Epidermal melanocyte (primary cell): ENCODE results near the gene SMAD4.
"Not testable (repeated sequence)": the region's sequence is repeated elsewhere in the genome, so short reads cannot be mapped to it uniquely, and the experiment has no call there.

Source experiments
- DNase-seq: peaks from one replicate; pipeline ENCODE4 v3.0.0; 2011; ENCODE audit warnings: low spot score; ENCODE audit not compliant: insufficient read length

The SMAD4 gene

DNA sequence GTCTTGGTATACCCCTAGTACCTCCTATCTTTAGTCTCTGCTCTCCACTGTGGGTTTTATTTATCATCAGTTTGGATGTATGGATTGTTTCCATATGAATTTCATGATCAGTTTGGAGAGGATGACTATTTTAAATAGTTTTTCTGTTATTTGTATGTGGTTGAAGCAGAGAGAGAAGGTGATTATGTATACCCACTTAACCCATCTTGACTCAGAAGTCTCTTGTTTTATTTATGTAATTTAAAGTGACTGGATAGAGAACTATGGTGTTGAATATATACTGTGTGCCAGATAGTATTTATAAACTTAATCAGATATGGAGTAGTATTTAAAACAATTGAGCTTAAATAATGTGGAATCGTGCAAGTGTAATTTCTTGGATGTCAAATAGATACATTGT, 39.9 kb downstream of the SMAD4 start:
- no peak for DNase-seq

DNA sequence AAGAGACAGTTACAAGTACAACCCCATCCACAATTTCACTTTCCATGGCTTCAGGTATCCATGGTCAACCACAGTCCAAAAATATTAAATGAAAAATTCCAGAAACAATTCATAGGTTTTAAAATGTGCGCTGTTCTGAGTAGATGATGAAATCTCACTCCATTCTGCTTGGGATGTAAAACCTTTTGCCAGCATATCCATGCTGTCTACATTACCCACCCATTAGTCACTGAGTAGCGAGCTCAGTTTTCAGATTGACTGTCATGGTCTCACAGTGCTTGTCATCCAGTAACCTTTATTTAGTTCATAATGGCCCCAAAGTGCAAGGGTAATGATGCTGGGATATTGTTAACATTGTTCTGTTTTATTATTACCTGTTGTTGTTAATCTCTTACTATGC, 40.5 kb downstream of the SMAD4 start:
- DNase-seq: no peak

DNA sequence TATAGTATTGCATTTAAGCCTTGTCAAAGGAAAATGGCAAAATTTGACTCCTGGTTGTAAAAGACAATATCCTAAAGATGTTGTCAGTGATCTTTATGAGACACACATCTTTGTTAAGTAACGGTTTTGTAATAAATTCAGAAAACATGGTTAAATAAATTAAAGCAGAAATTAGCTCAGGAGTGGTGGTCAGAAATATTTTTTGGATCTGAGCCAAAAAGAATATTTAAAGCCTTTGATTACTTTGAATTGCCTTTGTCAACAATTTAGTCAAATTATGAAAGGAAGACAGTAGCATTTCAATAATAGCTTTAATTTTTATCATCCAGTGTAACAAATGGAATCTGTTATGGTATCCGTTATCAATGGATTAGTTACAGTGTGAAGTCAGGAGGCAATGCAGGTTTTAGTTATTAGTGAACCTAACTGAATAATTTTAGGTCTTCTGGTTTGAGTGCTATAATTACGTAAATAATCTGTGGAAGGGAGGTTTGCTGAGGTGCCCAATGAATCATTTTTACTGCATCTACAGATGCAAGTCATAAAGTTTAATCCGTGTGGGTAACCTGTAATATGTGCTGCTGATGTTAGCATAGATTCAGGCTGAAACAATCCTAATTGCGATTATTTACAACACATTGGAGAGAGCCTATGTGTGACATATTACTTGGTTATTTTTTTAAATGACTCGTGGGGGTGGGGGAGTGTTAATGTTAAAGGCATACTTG, 42.7 kb downstream of the SMAD4 start:
- no peak for DNase-seq

DNA sequence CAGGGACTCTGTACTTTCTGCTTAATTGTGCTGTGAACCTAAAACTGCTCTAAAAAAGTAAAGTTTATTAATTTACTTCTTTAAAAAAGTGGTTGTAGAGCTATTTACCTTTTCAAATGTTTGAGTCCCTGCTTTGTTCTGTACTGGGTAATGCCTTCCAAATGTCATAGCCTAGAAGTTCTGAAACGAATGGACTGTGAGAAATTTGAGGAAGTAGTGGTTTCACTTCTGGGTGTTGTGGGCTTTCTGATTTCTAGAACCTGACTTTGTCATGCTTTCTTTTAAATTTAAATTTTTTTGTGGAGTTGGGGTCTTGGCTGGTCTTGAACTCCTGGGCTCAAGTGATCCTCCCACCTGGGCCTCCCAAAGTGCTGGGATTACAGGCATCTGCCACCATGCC, 44.6 kb downstream of the SMAD4 start:
- DNase-seq: no peak

DNA sequence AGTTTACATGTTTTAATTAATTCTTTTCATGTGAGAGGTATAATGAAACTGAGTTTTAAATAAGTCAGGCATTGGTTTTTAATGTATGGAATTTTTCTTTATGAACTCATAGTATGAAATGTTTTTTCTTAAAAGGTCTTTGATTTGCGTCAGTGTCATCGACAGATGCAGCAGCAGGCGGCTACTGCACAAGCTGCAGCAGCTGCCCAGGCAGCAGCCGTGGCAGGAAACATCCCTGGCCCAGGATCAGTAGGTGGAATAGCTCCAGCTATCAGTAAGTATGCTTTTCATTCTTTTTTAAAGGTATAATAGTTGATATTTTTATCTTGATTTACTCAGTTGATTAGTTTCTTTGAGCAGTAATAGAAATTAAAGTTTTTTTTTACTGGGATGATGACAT, 46.5 kb downstream of the SMAD4 start:
- DNase-seq: no peak

DNA sequence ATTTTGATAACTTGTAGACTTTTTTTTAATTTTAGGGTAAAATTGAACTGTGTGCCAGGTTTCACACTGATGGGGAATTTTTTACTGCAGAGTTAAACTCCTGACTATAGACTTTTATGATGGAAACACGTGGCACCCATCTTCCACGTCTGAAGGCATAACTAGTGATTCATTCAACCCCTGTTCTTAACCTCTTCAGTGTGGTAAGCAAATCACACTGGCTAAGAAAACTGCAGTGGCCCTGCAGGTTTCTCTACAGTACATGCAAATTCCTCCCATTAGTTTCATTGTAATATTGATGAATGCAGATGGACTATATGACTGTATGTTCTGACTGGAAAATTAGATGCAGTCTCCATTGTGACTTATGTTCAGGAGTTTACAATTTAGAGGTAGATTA, 47.2 kb downstream of the SMAD4 start:
- DNase-seq: no peak

DNA sequence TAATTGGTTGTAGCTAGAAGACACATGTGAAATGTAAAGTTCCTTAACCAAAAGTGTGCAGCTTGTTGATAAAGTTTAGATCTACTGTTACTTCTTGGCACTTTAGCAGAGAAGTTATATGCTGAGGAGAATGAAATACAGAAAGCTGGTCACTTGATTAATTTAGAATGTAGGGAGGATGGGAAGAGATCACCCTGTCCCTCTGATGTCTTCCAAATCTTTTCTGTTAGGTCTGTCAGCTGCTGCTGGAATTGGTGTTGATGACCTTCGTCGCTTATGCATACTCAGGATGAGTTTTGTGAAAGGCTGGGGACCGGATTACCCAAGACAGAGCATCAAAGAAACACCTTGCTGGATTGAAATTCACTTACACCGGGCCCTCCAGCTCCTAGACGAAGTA, 48.0 kb downstream of the SMAD4 start:
- no peak for DNase-seq

DNA sequence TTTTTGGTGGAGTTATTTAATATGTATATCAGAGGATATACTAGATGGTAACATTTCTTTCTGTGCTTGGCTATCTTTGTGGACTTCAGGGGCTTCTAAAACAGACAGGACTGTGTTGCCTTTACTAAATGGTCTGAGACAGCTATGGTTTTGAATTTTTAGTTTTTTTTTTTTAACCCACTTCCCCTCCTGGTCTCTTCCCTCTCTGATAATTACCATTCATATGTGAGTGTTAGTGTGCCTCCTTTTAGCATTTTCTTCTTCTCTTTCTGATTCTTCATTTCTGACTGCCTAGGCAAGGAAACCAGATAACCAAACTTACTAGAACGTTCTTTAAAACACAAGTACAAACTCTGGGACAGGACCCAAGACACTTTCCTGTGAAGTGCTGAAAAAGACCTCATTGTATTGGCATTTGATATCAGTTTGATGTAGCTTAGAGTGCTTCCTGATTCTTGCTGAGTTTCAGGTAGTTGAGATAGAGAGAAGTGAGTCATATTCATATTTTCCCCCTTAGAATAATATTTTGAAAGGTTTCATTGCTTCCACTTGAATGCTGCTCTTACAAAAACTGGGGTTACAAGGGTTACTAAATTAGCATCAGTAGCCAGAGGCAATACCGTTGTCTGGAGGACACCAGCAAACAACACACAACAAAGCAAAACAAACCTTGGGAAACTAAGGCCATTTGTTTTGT, 52.7 kb downstream of the SMAD4 start:
- no peak for DNase-seq

DNA sequence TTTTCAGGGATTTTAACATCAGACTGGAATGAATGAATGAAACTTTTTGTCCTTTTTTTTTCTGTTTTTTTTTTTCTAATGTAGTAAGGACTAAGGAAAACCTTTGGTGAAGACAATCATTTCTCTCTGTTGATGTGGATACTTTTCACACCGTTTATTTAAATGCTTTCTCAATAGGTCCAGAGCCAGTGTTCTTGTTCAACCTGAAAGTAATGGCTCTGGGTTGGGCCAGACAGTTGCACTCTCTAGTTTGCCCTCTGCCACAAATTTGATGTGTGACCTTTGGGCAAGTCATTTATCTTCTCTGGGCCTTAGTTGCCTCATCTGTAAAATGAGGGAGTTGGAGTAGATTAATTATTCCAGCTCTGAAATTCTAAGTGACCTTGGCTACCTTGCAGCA, 53.4 kb downstream of the SMAD4 start:
- no peak for DNase-seq

DNA sequence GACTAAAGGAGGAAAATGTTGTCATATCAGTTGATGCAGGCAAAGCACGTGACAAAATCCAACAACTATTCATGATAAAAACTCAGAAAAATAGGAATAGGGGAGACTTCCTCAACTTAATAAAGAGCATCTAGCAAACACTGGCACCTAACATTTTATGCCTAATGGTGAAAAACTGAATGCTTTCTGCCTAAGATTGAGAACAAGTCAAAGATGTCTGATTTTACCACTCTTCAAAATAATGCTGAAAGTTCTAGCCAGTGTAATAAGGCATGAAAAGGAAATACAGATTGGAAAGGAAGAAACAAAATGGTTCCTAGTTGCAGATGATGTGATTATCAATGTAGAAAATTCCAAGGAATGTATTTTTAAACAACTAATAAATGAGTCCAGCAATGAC, 58.4 kb downstream of the SMAD4 start:
- no peak for DNase-seq

DNA sequence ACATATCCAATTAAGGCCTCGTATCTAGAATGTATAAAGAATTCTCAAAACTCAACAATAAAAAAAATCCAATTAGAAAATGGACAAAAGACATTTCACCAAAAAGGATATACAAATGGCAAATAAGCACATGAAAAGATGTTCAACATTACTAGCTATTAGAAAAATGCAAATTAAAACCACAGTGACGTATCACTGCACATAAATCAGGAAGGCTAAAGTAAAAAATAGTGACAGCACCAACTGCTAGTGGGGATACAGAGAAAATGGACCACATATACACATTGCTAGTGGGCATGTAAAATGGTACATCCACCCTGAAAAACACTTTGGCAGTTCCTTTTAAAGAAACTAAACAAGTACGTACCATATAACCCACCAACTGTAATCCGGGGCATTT, 59.7 kb downstream of the SMAD4 start:
- DNase-seq: no peak

DNA sequence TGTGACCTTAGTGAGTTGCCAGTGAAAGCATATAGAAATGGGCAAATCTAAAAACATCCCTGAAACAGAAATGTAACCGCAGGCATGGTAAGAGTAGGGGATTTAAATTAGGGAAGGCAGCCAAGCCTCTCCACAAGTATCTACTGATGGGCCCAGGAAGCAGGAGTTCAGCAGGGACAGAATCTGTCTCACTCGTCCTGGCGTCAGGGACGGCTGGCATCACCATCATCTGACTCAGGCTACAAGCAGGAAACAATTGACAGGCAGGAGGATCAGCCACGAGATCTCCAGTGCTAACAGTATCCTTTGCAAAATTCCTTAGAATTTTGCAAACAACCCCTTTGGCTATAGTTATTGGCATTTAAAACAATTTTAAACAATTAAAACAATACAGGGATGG, 61.3 kb downstream of the SMAD4 start:
- no peak for DNase-seq

DNA sequence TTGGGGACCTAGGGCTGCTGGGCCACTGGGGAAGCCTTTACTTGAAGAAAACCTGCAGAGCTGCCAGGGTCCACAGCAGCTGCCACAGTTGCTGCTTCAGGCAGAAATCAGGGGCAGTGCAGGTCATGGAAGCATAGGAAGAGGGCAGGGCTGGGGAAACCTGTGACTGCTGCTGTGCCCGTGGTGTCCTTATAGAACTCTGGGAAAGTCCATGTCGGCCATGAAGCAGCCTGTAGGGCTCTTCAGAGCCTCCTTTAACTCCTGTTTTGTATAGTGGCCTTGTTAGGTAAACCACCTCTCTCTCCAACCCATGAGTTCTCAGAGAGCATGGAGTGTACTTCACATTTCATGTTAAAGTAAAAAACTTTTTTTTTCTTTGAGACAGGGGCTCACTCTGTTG, 62.1 kb downstream of the SMAD4 start:
- DNase-seq: no peak

DNA sequence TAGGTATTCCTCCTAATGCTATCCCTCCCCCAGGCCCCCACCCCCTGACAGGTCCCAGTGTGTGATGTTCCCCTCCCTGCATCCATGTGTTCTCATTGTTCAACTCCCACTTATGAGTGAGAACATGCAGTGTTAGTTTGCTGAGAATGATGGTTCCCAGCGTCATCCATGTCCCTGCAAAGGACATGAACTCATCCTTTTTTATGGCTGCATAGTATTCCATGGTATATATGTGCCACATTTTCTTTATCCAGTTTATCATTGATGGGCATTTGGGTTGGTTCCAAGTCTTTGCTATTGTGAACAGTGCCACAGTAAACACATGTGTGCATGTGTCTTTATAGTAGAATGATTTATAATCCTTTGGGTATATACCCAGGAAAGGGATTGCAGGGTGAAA, 63.0 kb downstream of the SMAD4 start:
- not testable (repeated sequence) for DNase-seq

DNA sequence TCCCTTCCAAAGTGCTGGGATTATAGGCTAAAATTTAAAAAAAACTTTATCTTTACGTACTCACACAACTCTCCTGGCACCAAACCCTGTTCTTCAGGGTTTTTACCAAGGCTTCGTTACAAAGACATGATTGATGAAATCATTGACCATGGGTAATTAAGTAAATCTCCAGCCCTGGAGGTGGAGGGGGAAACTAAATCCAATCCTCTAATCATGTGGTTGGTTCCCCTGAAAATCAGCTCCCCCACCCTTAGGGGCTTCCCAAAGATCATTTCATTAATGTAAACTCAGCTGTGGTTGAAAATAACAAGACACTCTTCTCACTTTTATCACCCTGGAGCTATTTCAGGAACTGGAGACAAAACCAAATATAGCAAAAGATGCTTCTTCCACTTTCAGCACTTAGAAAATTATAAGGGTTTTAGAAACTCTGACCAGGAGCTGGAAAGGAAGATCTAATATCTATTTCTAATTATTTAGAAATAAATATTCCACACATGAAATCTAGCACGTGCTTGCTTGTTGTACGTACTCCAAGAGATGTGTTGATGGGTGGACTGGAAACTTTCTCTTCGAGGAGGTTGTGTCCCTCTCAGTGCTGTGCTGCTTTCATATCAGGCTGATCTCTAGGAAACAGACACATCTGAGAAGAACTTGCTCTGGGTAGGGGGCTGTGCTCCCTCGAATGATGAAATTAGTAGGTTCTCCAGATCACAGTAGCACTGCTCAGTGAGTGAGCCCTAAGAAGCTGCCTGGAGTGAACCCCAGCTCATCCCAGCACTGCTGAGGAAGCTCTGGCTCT, 67.2 kb downstream of the SMAD4 start:
- DNase-seq: no peak

DNA sequence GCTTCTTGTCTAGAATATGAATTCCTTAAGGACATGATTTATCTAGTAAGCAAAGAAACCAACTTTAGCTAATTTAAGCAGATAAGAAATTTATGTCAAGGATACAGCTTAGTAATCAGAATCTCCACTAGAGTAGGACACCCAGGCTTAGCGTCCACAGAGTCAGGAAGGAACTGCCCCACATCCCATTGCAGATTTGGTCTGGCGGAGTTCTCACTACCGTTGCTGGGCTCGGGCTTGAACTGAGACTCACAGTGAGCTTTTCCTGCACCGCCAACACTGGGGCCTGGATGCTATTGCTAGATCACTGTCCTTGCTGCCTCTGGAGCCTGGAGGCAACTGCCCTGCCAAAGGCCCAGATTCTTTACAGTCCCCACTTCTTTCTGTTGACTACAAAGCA, 68.1 kb downstream of the SMAD4 start:
- no peak for DNase-seq

DNA sequence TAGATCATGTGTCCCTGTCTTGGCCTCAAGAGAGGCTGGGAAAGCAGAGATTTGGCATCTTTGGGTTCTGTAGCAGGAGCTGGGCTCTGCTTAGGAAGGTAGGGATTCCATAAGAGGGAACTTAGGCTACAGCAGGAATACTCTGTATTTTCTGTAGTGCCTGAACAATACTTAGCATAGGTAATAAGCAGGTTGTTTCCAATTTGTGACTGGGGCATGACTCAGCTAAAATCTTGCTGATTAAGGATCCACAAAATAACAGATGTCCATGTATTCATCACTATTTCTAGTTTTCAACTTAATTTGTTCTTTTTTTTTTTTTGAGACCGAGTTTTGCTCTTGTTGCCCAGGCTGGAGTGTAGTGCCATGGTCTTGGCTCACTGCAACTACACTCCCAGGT, 68.5 kb downstream of the SMAD4 start:
- DNase-seq: no peak

DNA sequence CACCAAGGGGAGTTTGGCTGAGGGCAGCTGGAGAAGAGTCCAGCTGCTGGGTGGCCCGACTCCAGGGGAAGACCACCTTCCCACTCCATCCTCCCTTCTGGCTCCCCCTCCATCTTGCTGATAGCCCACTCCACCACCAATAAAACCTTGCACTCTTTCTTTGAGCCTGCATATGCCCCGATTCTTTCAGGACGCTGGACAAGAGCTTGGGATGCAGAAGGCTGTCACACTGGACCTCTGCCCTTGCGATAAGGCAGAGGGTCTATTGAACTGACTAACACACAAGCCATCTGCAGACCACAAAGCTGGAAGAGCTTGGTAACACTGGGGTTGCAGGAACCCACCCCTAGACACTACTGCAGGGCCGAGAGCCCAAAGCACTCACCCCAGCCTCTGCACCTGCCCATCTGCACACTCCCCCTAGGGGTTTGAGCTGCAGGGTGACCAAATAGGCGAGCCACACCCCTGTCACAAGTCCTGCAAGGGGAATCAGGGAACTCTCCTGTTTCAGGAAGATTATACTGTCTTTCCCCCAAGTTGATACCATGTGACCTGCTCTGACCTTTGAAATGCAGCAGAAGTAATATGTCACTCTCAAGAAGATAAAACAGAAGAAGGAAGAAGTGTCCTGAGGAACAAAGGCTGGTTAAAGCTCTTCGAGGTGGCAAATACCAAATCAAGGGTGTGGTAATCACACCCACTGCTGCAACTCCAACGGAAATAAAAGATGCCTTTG, 70.5 kb downstream of the SMAD4 start:
- DNase-seq: no peak

DNA sequence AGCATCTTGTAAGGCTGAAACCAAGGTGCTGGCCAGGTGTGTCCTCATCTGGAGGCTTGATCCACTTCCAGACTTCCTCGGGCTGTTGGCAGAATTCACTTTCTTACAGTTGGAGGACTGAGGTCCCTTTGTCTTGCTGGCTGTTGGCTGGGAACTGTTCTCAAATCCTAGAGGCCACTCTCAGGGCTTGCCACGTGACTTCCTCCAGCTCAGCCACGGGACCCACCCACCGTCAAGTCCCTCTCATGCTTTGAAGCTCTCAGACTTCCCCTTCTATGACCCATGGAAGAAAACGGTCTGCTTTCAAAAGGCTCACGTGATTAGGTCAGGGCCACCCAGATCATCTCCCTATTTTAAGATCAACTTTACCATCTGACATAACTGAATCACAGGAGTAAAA, 77.1 kb downstream of the SMAD4 start:
- DNase-seq: peak; percentile 20

DNA sequence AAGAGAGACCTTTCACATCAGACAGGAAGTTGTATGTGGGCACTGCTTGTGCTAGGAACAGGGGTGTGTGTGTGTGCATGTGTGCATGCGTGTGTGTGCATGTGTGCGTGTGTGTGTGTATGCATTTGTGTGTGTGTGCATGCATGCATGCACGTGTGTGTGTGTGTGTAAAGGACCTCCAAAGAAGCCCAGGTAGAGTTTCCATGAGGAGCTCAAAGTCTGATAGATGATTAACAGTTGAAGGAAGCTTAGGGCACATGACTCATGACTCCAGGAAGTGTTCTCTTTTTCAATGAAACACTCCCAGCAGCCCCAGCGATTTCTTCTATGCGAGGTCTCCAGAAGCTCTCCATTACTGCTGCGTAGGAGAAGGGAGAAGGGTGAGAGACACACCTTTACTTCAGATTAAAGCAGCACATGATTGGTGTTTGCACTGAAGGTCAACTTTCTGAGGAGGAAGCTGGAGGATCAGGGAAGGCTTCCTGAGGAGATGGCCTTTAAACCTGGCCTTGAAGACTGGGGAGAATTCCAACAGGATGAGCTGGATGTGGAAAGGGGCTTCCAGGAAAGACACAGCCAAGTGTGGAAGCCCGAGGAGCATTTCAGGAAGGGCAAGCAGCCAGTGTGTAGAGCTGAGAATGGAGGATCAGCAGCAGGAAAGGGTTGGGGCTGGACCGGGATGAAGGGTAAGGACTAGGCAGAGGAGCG, 77.7 kb downstream of the SMAD4 start:
- DNase-seq: no peak

DNA sequence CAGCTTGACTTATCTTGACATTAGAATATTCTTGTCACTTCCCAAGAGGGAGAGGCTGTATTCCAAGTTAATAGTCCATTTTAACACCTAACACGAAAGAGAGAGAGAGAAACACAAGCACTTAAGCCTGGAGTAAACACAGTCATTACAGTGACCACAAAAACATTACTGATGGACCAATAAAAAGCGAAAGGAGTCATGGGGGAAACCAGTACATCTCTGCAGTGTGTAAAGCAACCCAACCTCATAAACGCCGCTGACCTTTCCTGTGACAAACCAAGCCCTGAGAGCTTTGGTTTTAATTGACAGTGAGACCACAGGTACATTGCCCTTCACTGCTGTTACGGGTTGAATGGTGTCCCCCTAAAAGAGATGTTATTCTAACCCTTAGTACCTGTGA, 78.3 kb downstream of the SMAD4 start:
- no peak for DNase-seq
